Measurements from ENCODE around the gene EFHC1.

EFHC1 gene

GRCh38 chr6:52564856-52565255 lies 144.7 kb downstream of the EFHC1 start:
- DNase-seq = no peak

- no peak for DNase-seq
Observed at GRCh38 chr6:52566201-52566600, 146.1 kb downstream of the EFHC1 start.

GRCh38 chr6:52566853-52567279 lies 146.7 kb downstream of the EFHC1 start:
- DNase-seq = no peak

- no peak for DNase-seq
Observed at GRCh38 chr6:52568320-52568719, 148.2 kb downstream of the EFHC1 start.

GRCh38 chr6:52570291-52570700 lies 150.2 kb downstream of the EFHC1 start:
- no peak for DNase-seq

GRCh38 chr6:52571099-52571755 lies 151.1 kb downstream of the EFHC1 start:
- DNase-seq = no peak

GRCh38 chr6:52572536-52572935 lies 152.4 kb downstream of the EFHC1 start:
- no peak for DNase-seq

- DNase-seq = no peak
Observed at GRCh38 chr6:52573295-52573694, 153.2 kb downstream of the EFHC1 start.

All from activated CD4-positive, alpha-beta T cell treated with anti-CD3 and anti-CD28 coated beads for 1 hour (primary cell).